ENCODE measurements around the gene SLC4A1AP.

The SLC4A1AP gene

DNA sequence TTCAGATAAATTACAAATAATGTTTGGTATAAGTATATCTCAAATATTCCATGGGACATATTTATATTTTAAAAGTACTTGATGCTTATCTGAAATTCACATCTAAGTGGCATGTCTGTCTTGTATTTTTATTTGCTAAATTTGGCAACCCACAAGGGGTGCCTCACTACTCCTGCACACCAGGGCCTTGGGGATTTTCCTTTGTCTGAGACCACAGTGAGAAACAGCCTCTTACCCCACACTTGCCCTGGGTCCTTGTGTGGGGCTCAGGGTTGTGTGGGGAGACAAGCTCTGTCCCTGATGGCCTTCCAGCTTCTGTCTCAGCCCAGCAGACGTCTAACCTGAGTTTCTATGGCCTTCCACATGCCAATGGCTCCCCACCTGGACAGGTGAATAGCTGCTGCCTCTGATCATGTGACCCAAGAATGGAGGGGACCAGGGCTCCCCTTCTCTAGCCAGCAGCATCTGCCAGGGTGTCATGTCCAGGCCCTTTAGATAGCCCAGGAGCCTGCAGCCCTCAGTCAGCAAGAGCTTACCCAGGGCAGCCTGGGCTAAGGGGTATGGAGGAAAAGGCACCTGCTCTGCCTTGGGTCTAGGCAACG is 58.3 kb downstream of the SLC4A1AP start:
- DNase-seq: no peak

DNA sequence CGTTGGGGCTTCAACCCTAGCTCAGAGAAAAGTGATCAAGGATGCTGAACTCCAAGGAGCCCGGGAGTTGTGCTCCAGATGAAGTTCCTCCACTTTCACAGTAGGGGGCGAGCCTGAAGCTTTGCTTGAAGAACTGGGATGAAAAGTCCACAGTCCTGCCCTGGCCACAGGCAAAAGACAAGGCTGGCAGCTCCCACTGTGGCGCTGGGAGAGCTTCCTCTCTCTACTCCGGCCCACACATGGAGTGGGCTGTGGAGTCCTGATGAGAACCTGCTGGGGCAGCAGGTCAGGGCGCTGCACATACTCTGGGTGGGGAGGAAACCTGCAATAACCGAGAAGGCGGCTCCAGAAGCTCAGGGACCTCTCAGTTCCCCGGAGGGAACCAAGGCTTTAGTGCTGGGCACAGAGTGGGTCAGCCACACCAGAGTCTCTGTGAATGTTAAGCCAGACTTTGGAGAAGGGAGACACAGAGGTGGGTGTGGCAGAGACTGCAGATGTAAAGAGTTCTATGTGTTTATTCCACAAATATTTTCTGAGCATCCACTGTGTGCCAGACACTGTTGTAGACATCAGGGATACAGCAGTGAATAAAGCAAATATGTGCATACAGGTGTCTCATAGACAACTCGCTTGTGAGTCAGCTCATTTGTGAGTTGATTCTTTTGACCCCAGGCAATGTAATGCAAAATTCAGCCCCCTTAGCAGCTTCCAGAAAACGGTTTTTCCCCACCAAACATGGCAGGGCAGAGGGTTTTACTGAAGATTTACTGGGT is 59.9 kb downstream of the SLC4A1AP start:
- no peak for DNase-seq

DNA sequence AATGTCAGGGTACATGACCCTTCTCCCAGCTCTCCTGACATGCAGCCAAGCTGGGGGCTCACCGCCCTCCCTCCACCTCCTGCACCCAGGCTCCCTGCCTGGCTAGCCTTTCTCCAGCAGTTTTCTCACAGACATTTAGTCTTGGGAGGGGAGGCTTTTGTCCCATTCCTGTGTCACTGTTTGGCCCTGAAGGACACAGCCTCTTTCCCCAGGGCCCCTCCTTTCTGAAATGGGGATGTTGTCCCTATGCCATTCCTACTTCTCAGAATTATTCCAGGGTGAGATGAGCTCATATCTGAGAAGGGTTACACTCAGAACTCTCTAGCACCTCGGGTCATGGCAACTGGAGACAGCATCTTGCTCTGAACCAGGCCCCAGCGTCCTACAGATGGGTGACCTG is 60.5 kb downstream of the SLC4A1AP start:
- DNase-seq: no peak

DNA sequence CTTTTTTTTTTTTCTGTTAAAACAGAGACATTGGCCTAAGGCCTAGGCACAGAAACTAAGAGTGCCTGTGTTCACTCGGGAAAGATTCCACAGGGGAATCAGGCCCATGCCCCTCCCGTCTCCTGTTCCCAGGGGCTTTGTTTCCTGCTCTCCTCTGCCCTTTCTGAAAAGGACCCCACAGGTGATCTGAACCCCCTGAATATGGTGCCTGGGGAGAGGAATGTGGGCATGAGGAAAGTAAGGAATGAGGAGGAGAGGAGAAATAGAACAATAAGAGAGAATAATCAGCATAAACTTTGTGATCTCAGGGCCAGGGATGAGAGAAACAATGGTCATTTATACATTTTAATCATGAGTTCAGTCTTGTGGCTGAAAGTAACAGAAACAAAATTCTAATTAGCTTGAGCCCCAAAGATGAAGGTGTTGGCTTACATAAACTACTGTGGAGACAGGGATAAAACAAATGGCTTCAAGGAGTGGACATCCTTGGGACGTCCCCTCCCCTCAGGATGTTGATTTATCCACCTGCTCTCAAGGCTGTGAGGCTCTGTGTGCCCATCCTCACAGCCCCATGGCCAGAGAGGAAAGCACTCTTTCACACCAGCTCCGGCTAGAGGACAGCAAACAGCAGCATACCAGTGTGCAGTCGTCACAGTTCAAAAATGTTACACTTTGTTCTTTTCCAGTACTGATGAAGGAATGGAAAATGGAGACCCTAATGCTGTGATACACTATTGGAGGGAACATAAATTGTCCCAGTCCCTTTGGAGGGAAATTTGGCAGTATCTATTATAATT is 61.4 kb downstream of the SLC4A1AP start:
- no peak for DNase-seq

DNA sequence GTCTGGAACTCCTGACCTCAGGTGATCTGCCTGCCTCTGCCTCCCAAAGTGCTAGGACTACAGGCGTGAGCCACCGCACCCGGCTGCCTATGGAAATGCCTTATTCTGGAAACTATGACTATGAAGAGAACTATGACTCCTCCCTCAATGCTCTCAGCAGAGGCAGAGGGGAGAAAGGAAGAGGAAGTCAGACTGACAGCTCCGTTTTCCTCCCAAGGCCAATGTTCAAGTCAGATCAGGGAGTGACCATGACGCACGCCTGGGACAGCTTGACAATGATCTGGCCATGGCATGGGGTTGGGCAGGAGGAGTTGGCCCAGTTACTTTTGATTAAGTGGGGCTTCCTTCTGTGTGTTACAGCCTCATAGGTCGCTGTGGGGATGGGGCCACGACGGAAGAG is 63.6 kb downstream of the SLC4A1AP start:
- DNase-seq: no peak

DNA sequence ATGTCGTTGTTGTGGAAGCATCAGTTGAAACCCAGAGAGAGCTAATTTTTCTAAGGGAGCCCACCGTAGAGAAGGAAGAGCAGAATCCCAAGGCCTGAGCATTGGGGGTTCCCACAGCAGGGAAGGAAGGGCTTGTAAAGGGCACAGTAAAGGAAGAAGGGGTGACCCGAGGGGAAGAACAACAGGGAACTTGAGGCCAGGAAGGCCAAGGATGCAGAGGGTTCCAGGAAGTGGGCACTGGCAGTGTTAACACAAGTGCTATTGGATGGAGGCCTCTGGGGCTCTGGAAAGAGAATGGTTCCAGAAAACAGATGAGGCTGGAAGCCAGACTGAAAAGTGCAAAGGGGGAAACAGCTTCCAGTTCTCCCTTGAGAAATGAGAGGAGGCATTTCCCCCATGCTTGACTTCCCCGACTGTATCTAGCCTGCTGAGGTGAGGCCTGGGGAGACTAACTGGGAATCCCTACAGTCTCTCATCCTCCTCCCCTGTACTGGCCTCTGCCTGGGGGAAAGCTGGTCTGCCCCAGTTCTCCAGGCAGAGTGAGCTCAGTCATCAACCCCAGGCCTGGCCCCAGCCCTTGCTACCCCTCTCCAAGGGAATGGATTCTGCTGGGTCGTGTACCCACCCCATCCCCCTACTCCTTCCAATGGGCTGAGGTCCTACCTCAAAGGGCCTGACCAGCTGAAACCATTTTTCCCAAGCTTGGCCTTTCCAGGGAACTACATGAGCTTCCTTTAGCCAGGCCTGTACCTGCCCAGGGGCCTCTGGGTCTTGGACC is 64.6 kb downstream of the SLC4A1AP start:
- no peak for DNase-seq

DNA sequence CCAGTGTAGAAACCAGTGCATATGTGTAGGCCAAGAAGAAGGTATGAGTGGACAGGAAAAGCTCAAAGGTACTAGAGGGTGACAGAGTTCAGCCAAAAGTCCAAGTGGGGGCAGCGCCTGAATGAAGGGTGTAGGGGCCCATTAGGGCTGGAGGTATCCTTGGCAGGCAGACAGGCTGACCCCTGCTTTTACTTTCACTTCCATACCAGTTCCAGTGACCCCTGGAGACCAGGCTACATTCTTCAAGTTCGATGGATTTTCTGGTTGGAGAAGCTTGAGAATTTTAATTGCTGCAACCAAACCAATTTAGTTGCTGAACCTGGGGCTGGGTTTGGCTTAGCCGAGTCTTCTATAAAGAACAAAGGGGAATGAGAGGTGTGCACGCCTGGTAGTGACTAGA is 65.5 kb downstream of the SLC4A1AP start:
- DNase-seq: no peak

DNA sequence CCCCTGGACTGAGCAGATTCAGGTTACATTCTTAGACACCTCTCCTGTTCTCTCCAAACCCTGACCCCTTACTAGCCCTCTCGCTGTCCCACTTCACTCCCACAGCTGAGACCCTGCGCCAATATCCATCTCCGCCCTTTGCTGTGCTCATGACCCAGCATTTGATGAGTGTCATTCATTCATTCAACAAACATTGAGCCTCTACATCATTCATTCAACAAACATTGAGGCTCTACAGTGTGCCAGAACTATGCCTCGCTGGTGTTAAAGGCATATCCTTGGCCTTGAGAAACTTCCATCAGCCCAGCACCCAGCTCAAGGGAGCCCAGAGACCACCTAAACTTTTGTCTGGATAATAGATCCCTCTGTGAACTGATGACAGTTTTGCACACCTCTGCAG is 65.9 kb downstream of the SLC4A1AP start:
- DNase-seq: no peak

DNA sequence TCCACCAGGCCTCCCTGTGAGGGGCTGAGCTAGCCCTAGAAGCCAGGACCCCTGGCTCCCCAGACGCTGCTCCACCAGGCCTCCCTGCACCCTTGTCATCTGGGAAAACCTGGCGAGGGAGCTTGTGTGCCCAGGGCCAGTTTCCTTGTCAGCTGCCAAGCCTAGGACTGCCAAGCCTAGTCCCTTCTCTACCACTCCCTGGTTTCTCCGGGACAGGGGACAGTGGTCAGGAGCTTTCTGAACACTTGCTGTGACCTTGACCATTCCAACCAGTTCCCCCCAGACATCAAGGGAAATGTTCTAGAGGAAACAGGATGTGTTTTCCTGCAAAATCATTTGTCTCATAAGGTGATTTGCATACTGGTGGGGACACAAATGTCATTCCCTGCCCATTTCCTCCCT is 66.6 kb downstream of the SLC4A1AP start:
- DNase-seq: no peak

DNA sequence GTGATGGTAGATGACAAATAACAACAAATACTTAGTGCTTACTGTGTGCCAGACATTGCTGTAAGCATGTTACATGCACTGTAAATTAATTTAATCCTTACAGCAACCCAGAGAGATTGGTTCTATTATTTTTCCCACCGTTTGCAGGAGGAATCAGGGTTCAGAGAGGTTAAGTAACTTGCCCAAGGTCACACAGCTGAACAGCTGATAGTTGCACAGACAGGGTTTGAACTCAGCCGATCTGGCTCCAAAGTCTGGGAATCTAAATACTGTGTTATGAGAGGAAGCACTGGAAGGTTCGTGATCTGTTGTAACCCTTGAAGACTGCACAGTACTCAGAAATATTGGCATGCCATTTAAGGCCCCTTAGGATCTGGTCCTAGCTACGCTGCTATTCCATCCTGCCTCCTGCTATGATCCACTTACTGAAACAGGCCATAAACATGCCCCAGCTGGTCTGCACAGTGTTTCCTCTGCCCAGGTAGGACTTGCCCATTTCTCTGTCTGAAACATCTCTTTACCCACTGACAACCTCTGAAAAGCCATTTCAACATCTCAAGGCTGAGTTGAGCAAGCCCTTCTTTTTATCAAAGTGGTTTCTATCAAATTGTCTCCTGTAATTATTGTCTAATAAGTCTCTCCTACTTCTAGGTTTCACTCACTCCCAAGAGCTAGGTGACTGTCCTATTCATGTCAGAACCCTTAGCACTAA is 67.4 kb downstream of the SLC4A1AP start:
- DNase-seq: no peak

DNA sequence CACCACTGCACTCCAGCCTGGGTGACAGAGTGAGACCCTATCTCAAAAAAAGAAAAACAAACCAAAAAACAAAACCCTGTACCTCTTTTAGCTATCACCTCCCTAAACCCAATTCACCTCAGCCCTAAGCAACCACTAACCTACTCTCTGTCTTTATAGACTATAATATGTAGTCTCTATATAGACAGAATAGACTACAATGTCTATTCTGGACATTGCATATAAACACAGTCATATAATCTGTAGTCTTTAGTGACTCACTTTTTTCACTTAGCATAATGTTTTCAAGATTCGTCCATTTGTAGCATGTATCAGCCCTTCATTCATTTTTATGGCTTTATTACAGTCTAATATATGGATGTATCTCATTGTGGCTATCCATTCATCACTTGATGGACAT is 70.6 kb downstream of the SLC4A1AP start:
- no peak for DNase-seq

DNA sequence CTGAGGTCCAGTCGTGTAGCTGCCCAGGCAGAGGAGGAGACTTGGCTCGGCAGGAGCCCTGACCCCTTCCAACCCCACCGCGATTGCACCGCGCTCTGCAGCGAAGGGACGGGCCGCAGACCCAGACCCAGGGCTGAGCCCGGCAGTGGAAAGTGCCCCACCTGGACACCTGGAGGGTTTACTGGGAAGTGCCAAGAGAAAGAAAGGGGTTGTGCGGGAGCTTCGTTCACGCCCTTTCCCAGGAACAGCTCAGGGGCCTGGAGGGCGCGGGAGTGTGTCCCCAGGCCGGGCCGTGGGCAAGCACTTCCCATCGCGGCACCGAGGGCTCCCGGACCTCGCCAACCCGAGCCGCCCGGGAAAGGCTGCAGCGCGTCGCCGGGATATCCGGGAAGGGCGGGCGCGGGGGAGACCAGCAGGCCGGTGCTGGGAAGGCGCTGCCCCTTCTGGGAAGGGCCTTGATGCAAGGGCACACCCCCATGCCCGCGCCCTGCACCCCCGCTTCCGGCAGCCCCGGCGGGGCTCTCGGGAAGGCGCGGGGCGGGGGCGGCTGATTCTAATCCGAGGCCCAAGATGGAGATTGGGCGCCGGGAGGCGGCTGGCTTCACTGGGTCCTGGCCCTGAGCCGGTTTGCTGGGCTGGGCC is 71.7 kb downstream of the SLC4A1AP start:
- no peak for DNase-seq

DNA sequence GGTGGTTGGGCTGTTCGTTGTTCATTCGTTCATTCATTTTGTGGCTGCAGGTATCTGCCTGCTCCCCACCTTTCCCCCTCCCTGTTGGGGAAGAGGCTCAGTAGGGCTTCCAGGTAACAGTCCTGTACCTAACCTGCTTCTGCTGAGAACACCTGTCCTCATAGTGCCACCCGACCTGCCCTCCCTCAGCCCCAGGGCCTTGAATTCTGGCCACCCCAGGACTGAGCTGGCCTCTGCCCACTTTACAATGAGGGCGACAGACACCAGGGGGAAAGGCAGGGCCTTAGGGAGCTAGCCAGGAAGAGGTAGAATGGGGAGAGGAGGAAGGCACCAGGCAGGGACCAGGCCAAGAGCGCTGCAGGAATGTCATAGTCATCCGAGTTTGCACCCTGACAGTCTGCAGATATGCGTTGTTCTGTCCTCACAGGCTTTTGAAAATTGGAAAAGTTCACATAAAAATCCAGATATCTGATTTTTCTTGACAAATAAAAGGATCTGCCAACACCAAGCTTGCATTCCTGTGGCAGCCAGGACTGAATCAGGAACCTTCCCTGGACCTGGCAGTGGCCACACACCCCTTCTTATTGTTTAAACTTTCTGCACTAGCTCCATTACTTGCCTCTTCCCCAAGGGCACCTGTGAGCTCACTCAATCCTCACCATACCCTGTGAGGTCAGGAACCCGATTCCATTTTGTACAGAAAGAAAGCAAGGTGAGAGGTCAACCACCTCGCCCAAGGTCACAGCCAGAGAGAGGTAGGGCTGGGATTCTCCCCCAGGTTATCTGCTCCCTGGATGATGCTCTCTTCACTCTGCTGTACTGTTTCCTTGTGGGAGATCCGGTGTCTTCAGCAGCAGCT is 72.6 kb downstream of the SLC4A1AP start:
- no peak for DNase-seq

DNA sequence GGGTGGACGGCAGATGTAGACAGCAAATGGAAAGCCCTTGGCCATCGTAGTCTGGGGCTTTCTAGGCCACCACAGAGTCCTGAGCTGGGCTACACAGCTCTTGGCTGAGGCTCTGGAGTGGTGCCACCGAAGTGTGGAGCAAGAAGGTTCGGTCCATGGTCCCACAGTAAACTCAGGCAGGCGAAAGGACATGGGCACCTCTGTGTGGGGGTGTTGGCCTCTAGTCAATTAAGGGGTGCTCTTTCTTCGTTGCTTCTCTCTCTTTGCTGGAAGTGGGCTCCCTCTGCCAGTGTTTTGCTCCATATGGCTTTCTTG is 73.2 kb downstream of the SLC4A1AP start:
- no peak for DNase-seq

DNA sequence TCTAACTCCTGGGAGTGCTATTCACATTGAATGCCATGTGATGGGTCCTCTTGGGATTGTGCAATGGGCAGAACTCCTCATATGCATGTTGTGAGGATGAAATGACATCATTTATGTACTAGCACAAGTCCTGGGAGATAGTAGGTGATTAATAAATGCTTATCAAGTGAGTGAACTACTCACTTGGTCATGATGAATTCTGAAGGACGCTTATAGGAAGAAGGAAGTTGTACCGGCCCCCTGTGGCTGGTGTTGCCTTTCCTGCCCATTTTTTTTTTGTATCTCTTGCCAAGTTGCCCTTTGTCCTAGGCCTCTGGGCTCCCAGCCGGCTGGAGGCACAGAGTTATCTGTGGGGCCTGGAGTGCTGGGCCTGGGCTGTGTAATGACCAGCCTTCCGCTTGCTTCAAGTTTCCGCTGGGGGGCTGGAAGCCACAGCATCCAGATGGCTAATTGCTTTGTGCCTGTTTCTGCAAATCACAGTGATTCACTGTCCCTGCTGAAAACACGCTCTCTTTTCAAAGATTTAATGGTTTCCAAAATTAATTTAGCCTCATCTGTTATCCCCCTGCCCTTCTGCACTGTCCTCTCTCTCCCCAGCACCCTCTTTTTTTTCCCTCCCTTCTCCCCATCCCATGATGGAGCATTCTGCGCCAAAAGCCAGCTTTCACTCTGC is 74.1 kb downstream of the SLC4A1AP start:
- DNase-seq: no peak

DNA sequence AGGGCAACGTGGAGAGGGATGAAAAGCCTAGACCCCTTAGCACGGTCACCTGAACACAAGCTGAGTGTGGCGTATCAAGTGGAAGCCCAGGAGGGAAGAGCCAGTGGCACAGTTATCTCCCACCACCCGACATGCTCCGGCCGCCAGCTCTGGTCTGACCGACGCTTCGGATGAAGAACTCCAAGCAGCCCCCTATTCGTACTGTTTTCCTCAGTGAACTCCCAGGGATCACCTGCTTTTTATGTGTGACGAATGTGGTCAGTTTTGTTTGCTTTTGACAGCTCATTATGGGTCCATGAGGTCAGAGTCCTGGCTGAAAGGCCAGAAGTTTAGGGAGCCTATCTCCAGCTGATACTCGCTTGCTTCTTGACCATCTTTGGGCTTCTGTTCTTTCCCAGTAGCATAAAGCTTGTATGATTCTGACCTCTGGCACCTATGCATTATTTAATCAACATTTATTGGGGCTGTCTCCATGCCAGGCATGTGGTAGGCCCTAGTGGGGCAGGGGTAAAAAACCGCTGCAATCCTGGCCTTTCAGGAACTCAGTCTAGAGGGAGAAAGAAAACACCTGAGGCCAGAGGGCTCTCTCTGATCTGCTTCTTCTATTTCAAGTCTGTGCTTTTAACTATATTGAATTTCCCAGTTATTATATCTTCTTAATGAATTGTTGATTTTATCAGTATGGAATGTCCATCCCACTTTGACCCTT is 74.8 kb downstream of the SLC4A1AP start:
- no peak for DNase-seq

DNA sequence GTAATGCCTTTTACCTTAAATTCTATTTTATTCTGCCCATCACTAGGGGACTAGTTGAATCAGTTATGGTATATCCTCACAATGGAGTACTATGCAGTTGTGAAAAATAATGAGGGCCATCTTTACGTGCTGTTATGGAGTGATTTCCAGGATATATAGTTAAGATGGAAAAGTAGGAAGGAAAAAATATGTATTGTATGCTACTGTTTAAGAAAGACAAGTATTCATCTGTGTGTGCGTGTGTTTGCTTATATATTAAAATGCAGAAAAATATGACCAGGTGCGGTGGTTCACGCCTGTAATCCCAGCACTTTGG is 75.3 kb downstream of the SLC4A1AP start:
- DNase-seq: no peak

DNA sequence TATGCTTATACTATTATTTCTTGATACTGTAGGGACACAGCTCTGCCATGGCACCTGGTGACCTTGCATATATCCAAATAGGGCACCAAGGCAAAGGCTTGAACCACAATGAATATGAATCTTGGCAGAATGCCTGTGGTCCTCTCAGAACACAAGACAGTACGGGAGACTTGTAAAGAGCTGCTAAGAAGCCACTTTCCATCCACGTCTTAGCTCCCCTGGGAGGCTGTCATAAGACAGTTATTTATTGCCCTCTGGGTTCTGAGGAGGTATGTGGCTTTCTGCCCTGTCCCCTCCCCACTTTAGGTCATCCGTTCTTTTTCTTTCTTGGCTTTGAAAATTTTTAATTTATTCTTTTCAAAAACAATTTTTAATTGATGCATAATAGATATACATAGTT is 78.0 kb downstream of the SLC4A1AP start:
- no peak for DNase-seq

DNA sequence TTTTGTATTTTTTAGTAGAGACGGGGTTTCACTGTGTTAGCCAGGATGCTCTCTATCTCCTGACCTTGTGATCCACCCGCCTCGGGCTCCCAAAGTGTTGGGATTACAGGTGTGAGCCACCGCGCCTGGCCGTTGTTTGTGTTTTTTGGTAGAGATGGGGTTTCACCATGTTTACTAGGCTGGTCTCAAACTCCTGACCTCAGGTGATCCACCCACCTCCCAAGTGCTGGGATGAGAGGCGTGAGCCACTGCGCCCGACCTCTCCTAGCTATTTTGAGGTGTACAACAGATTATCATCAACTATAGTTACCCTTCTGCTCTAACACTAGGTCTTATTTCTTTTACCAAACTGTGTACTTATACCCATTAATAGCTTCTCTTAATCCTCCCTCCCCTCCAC is 78.9 kb downstream of the SLC4A1AP start:
- DNase-seq: no peak
